Lower leg skin (tissue), 4 donors: ENCODE results near the gene PREB. TPM values are rescaled to one million over a fixed set of nuclear protein-coding genes. Genes with fewer than 3 reads are reported as not detected.

Experiments
- DNase-seq, 2 donors: peaks; one replicate each; pipeline ENCODE4 v3.0.0-alpha.2; 2019; ENCODE audit warnings: low spot score in 2 of 2
- H3K4me3 ChIP-seq: fragments of 200-600 bp; sonication (generic); 2 replicates; pipeline ENCODE4 v1.5.1; 2017; ENCODE audit warnings: mild to moderate bottlenecking, low read depth; ENCODE audit not compliant: poor library complexity, severe bottlenecking
- POLR2A ChIP-seq, 2 donors: fragments of 450-650 bp; IDR thresholded peaks; one replicate each; pipeline ENCODE4 v1.6.1; 2016 to 2017; ENCODE audit warnings: antibody characterized with exemption in 2 of 2, mild to moderate bottlenecking in 1 of 2, moderate library complexity in 1 of 2
- WGBS, 2 donors: methylation state at CpG; one replicate each; pipeline ENCODE4 v1.1.5; 2018; 5-methylcytosine and 5-hydroxymethylcytosine counted together
- intact Hi-C: fragments of 100-400 bp; cut with DNase I; formaldehyde crosslinking; loops from one replicate; pipeline ENCODE4 v1.15.0; 2023; ENCODE audit warnings: low total_unique reads
- total RNA-seq, 4 donors: library from RNA; depleted of rRNA; stranded (reverse); fragments of >200 nt; gene quantifications; one replicate each; pipeline ENCODE4 v1.1.0, GENCODE V29; 2016
- TF ChIP-seq, protein P1 (sequence below), 3 donors: fragments of 450-650 bp; IDR thresholded peaks; one replicate each; pipeline ENCODE4 v1.5.1; 2016; ENCODE audit warnings: antibody characterized with exemption in 3 of 3, mild to moderate bottlenecking in 3 of 3, moderate library complexity in 2 of 3

The PREB gene, protein sequence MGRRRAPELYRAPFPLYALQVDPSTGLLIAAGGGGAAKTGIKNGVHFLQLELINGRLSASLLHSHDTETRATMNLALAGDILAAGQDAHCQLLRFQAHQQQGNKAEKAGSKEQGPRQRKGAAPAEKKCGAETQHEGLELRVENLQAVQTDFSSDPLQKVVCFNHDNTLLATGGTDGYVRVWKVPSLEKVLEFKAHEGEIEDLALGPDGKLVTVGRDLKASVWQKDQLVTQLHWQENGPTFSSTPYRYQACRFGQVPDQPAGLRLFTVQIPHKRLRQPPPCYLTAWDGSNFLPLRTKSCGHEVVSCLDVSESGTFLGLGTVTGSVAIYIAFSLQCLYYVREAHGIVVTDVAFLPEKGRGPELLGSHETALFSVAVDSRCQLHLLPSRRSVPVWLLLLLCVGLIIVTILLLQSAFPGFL
- total RNA-seq: 10 to 100 TPM; 41.2 to 76.5 (median 53.5) TPM

DNA sequence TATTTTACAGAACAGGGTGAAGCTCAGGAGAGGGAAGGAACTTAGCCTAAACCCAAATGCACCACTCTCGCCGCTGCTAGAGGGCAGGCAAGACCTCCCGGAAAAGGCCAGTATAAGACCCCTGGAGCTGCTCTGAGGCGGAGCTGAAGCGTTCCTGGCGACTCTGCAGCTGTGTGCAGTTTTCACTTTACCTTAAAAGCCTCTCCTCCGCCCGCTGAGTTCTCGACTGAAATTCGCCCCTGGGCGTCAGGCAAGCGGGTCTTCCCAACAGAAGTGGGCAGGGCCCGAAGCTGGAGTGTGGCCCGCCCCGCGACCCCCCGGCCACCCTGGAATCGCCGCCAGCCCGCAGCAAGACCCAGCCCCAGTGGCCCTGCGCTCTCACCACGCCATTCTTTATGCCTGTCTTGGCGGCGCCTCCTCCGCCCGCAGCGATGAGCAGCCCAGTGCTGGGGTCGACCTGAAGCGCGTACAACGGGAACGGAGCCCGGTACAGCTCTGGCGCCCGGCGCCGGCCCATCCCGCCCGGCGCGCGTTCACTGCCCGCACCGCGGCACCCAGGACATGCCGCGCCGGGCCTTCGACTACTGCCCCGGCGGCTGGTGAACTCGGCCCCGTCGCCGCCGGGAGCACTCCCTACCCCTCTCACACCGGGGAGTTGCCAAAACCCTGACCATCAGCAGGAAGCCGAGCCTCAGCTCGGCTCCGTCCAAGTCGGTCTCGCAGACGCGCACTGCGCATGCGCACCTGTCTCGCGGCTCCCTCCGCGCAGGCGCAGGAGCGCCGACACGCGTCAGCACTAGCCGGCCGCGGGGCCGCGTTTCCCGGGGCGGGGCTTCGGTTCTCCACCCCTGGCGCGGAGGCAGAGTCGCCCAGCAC lies at the start of gene PREB:
Gene PREB, minus strand, starts transcription at position 732 of the 876 bp plus-strand sequence. Its CDS starts 215 bp downstream, at position 517.
- WGBS, 2 donors: 0 to 1% methylated on average over 46 to 70 of the region's 86 CpGs
- H3K4me3 ChIP-seq: peak within 1 kb of the TSS; percentile 80
- no peak for TF ChIP-seq POLR2A (IDR thresholded peaks at IDR 0.05)
- TF ChIP-seq, protein P1, sequence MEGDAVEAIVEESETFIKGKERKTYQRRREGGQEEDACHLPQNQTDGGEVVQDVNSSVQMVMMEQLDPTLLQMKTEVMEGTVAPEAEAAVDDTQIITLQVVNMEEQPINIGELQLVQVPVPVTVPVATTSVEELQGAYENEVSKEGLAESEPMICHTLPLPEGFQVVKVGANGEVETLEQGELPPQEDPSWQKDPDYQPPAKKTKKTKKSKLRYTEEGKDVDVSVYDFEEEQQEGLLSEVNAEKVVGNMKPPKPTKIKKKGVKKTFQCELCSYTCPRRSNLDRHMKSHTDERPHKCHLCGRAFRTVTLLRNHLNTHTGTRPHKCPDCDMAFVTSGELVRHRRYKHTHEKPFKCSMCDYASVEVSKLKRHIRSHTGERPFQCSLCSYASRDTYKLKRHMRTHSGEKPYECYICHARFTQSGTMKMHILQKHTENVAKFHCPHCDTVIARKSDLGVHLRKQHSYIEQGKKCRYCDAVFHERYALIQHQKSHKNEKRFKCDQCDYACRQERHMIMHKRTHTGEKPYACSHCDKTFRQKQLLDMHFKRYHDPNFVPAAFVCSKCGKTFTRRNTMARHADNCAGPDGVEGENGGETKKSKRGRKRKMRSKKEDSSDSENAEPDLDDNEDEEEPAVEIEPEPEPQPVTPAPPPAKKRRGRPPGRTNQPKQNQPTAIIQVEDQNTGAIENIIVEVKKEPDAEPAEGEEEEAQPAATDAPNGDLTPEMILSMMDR (IDR thresholded peaks at IDR 0.05): no peak
- DNase-seq: peak; percentile 93 to 99
- intact Hi-C loops: no loop called here

DNA sequence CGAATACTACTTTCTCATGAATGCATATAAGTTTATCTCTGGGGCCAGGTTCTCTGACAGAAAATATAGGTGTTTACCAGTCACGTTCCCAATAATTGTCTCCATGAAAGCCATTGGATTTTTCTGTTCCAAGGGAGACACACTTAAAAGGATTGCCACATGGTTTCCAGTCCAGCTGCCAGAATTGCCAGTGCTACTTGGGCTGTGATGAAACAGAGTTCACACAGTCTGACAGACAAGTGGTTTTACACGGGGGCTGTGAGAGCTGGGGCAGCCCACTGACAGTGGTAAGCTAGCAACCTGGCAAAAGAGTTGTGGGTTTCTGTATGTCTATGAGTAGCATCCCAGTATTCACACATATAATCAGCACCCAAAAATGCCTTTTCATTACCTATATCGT lies 49.7 kb upstream of the PREB start:
- 56 to 71% methylated on average over 4 of the region's 4 CpGs for WGBS, 2 donors
- TF ChIP-seq, protein P1 (IDR thresholded peaks at IDR 0.05): no peak
- no peak for TF ChIP-seq POLR2A (IDR thresholded peaks at IDR 0.05)

DNA sequence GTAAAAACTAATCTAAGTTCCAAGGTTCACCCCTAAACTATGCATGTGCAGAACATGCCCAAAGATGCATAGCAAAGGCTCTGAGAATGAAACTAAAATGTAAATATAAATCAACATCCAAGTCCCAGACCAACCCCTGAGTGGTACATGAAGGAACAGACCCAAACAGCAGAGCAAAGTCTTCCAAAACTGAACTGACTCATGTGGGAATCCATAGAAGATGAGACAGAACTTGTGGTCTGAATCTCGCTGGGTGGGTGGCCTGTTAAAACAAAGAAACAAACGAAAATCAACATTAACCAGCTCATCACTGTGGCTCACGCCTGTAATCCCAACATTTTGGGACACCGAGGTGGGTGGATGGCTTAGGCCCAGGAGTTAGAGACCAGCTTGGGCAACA lies 47.9 kb upstream of the PREB start:
- no peak overlapping the region for H3K4me3 ChIP-seq
- DNase-seq: peak in 1 of 2 donors; percentile 31
- 69% methylated on average over 4 of the region's 4 CpGs for WGBS, 2 donors
- intact Hi-C loops: no loop called here
- TF ChIP-seq, protein P1 (IDR thresholded peaks at IDR 0.05): no peak
- TF ChIP-seq POLR2A (IDR thresholded peaks at IDR 0.05): no peak

More for the DNA sequence above, 49.7 kb upstream of the PREB start:
- DNase-seq: peak in 1 of 2 donors; percentile 56
- no peak overlapping the region for H3K4me3 ChIP-seq
- intact Hi-C loops: no loop called here

DNA sequence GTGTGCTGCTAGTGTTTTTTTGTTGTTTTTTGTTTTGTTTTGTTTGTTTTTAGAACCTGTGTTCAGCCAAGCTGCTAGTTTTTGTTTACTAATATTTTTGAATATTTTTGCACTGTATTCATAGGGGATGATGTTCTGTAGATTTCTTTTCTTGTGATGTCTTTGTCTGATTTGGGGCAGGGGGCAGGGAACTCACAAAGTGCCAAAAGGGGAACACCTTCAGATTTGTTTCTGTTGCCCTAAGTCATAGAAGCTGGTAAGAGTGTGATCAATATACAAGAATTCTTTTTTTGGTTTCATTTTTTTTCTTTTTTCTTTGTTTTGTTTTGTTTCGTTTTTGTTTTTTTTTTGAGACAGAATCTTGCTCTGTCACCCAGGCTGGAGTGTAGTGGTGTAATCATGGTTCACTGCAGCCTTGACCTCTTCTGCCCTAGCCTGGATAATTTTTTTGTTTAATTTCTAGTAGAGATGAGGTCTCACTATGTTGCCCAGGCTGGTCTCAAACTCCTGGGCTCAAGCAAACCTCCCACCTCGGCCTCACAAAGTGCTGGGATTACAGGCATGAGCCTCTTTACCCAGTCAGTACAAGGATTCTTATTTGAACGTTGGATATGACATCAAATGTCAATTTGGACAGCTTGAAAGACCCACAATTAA lies 45.0 kb upstream of the PREB start:
- intact Hi-C loops: no loop called here
- 67% methylated on average over 3 of the region's 3 CpGs for WGBS, 2 donors
- TF ChIP-seq, protein P1 (IDR thresholded peaks at IDR 0.05): no peak
- no peak for TF ChIP-seq POLR2A (IDR thresholded peaks at IDR 0.05)
- H3K4me3 ChIP-seq: no peak overlapping the region
- no peak for DNase-seq

DNA sequence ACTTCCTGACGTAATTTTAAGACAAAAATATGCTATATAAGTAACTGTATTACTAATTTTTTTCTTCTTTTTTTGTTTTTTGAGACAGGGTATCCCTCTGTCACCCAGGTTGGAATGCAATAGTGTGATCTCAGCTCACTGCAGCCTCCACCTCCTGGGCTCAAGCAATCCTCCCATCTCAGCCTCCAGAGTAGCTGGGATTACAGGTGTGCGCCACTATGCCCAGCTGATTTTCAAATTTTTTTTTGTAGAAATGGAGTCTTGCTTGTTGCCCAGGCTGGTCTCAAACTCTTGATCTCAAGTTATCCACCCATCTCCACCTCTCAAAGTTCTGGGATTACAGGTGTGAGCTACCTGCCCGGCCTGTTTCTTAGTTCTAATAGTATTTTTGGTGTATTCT lies 44.0 kb upstream of the PREB start:
- TF ChIP-seq POLR2A (IDR thresholded peaks at IDR 0.05): no peak
- TF ChIP-seq, protein P1 (IDR thresholded peaks at IDR 0.05): no peak
- no peak overlapping the region for H3K4me3 ChIP-seq
- WGBS, 2 donors: 88% methylated on average over 3 of the region's 3 CpGs
- intact Hi-C loops: no loop called here
- no peak for DNase-seq
